GM18868 (cell line): ENCODE measurements around the gene METTL25B.
"Not testable (repeated sequence)": the region's sequence is repeated elsewhere in the genome, so short reads cannot be mapped to it uniquely, and the experiment has no call there.

Experiments used
- ATAC-seq: cut with Tn5 transposase; IDR thresholded peaks from one replicate; pipeline ENCODE4 v1.9.1; 2021; ENCODE audit warnings: mild to moderate bottlenecking, moderate library complexity; ENCODE audit not compliant: unreplicated experiment

METTL25B gene

DNA sequence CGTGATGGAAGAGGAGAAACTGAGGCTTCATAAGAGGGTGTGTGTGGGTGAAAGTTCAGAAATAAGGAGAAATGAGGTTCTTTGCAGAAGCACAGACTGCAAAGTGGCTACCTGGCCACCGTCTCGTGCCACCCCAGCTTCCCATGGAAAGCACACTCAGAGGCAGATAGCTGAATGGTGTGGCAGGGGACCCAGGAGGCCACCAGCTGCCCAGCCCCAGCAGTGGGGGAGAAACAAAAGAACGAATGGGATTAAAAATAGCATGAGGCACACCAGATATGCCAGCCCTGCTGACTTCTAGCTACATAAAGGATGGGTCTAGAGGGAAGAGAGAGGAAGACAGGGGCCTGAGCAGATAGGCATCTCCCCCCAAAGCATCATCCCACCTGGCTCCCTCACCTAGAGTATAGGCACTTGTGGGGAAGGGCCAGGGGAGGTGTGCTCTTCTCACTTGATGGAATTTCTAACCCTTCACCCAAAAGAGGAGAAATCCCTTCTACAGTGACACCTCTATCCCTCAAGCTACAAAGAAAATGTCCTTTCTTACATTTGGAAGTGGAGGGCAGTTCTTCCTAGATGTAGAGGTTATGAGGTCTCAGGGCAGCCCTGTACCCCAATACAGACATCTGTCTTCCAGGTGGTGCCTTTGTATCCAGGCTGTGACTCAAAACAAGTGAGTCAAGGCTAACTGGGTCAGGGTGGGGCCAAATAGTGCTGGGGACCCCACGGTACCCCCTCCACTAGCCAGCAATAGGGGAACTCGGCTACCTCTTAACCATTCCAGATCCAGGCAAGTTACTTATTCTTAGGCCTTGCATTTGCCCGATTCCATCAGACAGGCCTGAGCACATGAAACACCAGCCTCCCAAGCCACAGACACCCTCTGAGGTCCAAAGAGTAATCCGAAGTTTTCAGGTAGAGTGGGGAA is 19.7 kb downstream of the METTL25B start:
- ATAC-seq: no peak

DNA sequence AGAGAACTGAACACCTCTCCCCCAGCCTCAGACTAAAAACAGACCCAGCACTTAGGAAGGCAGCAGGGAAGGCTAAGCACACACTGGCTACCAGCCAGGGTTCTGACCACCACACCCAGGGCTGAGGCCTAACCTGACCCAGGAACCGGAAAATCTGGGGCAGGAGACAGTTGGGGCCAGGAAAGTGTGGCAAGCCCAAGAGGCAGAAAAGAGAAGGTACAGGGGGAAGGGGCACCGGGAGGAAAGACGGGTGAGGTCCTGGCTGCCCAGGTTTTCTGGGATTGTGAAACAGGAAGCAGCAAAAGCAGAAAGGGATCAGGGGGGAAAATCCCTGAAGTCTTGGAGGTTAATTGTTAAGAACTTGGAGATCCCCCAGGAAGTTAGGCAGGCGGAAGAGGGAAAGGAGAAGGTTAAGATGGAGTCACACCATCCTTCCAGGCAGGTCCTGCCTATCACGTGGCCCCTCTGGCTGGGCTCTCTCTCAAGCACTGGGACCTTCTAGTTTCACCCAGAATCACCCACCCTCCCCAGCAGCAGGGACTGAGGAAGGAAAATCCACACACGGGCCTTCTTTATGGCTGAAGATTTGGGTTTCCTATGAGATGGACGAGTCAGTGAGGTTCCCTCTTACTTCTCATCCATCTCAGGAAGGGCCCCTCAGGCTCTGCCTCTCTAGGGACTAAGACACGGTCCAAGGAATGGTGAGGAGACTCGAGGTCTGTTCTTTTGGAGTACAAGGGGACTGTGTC is 20.6 kb downstream of the METTL25B start:
- ATAC-seq: no peak

DNA sequence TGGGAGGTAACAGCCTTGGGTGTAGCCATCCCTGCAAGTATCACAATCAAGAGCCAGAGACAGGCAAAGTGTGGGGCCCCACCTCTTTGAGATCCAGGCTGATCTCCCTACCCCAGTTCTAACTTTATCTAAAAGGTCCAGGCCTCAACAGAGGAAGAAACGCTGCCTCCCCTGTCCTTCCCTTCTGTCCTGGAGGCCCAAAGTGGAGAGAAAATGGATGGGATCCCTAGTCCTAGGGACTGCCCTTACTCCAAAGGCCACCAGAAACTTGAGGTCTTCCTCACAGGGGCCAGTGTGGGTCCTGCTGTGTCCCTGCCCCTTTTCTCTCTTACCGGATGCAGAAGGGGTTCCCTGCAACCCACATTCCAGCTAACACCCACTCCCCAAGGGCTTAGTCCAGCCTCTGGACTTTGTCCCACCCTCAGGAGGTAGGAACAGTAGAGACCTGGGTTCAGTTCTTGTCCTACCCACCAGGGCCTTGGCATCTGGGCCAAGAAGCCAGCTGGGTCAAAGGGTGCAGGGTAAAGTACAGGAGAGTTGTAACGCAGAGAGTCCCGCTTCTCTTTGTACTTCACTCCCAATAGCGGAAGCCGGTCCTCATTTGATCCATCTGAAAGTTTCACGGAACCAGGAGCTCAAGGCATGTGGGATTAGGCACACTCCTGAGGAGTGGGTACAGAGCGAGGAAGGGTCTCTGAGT is 21.3 kb downstream of the METTL25B start:
- no peak for ATAC-seq

DNA sequence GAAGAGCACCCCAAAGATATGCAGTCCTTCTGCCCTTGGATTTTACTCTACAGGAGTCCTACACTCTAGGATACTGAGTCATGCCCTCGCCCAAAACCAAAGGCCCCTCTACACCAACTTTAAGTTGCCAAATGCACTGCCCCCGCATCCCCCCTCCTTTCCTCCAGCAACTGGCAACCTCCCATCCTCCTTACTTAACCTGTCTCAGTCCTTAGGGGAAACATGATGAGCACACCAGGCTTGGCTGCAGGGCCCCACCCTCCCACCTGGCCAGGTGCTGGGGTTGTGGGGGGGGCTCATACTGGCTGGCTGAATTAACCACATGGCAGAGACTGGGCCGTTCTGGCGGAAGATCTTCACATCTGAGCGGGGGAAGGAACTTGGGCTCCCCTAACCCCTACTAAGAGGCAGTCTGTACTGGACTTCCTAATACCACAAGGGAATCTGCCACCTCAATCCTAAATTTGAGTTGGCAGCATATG is 22.0 kb downstream of the METTL25B start:
- no peak for ATAC-seq

DNA sequence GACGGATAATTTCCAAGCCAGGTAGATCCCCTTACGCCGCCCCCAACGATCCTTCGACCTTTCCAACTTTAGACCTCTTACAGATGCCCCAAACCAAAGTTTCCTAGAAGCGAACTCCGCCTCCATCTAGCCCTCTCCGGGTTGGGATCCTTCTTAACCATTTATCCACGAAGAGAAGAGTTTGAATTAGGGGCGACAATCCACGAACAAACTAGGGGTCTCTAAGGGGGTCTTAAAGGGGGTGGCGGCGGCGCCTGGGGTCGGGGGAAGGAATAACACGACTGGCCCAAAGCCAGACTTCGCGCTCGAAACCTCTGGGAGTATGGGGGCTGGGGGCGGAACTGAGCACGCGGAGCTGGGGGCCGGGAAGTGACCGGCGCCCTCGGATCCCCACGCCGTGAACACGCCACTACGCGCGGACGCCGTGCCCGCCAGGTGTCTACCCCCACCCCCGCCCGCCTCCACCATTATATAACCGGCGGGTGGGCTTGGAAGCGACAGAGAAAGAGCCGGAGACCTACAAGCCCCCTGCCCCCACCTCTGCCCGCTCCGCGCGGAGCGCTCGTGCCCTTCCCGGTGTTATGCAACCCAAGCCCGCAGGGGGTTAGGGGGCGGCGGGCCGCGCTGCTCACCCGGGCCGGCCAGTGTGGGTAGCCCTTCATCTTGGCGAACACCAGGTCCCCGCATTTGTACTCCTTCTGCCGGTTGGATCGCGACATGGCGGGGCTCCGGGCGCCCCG is 22.6 kb downstream of the METTL25B start:
- ATAC-seq: peak; percentile 9

DNA sequence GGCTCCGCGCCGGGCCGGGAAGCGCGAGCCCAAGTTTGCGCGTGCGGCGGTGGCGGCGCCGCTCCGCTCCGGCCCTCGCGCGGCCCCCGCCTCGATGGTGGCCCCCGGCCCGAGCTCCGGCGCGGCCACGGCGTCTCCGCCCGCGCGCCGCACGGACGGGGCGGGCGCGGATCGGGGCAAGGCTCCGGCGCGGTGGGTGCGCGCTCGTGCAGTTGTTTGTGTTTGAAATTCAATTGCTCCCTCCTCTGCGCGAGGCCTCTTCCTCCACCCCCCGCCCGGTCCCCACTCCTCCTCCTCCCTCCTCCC is 23.1 kb downstream of the METTL25B start, which contains the start of gene HDGF:
HDGF (minus strand) TSS at position 225 of the 306 bp plus-strand sequence. CDS start 246 bp downstream, outside the sequence.
- no peak for ATAC-seq

DNA sequence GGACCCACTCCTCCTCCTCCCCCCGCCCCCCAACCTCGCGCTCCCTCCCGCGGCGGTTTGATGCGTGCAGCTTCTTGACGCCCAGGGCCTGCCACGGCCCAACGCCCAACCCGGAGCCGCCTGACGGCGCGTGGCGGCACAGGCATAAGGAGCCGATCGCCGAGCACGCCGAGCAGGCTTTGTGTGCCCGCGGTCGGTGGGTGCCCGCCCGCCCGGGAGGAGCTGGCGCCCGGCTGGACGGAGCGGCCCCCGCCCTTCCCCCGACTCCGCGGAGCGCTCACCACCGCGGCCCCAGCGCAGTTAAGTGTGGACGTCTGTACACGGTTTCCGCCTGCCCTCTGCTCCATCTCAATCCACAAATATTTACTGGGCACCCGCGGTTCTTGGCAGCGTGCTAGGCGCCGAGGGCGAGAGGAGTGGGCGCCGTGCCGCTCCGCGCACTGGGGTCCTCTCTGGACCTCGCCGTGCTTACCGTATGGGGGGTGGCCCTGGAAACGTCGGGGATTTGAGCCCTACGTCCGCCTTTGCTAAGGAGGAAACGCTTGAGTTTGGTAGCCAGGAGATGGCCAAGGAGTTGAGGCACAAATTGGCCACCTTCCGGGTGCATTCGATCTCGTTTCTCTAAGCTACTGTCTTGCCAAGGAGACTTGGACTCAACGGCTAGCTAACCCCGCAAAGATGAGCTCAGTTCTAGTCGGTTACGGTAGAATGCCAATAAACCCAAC is 23.6 kb downstream of the METTL25B start:
- peak; percentile 72 for ATAC-seq

DNA sequence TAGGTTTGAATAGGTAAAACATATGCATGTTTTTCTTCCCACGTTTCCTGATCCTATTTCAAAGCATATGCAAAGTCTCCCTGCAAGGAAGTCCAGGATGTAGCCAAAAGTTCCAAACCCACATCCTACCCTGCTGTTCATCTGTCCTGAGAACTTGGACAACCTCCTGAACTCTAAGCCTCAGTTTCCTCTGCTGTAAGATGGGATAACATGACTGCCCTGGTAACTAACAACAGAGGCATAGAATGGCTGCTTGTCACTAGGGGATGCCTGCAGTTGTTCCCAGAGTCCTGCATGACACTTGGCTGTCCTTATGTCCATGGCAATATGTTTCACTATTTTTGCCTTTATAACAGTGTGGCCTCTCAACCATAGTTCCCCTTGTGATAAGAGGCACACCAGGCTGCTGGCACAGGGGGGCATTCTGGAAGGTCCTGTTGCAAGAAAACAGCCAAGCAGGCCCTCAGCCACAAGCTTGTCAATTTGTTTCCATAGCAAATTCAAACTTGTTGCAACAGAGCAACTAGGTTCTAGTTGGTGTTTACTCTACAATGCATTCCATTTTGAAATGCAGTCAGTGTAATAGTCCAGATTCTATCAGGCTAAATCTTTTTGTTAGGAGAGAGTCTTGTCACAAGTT is 24.7 kb downstream of the METTL25B start:
- ATAC-seq: no peak

DNA sequence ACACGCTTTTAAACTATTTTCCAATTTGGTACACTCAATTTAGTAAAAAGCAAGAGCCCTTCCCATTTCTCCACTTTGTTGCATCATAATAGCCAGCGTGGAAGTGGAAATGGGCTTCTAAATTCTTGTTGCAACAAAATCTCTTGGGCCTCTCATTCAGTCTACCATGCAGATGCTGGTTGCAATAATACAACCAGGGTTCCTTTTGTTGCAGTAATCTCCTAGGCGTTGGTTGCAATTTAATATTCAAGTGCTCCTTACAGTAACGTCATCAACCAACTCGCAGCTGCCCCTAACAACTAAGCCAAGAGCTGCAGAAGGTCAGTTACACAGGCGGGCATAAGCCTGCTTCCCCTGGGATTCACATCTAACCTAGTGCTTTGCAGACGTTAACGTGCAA is 25.9 kb downstream of the METTL25B start:
- no peak for ATAC-seq

DNA sequence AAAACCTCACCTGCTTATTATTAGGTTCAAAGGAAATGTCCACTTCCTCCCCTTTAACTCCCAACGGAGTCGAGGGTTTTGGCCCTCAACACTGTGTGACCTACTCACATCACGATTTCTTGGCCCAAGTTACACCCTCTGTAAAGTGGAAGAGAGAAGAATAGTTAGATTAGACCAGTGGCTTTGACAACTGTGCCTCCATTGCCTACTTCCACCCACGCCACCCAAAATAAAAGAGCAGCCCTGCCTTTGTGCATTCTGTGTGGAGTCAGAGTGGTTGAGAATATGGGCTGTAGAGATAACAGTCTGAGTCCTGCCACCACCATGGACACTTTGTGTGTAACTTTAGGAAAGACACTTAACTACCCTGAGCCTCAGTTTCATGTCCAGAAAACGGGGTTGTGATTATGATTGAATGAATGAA is 27.3 kb downstream of the METTL25B start:
- ATAC-seq: no peak

DNA sequence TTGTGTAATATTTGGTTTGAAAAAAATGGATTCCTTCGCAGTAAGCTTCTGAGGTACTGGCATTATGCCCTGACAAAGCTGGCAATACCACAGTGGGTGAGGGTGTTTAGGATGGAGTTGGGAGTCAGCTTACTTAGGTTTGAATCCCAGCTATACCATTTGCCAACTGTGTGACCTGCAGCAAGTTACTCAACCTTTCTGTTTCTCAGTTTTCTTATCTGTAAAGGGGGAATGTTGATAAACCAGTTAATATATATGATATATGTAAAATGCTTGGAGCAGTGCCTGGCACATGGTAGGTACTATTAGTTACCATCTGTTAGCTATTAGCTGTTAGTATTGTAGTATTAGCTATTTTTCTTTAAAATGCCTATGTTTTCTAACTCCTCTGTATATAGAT is 28.1 kb downstream of the METTL25B start:
- ATAC-seq: no peak

DNA sequence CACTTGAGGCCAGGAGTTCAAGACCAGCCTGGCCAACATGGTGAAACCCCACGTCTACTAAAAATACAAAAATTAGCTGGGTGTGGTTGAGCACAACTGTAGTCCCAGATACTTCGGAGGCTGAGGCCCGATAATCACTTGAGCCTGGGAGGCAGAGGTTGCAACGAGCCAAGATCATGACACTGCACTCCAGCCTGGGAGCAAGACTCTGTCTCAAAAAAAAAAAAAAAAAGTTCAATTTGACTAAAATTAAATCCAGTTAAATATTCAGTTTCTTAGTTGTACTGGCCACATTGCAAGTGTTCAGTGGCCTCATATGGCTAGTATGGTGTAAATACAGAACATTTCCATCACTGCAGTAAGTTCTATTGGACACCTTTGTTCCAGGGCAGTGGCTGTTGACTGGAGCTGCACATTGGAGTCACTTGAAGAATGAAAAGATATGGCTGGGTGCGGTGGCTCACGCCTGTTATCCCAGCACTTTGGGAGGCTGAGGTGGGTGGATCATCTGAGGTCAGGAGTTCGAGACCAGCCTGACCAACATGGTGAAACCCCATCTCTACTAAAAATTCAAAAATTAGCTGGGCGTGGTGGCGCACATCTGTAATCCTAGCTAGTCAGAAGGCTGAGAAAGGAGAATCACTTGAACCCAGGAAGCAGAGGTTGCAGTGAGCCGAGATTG is 29.4 kb downstream of the METTL25B start:
- ATAC-seq: not testable (repeated sequence)

DNA sequence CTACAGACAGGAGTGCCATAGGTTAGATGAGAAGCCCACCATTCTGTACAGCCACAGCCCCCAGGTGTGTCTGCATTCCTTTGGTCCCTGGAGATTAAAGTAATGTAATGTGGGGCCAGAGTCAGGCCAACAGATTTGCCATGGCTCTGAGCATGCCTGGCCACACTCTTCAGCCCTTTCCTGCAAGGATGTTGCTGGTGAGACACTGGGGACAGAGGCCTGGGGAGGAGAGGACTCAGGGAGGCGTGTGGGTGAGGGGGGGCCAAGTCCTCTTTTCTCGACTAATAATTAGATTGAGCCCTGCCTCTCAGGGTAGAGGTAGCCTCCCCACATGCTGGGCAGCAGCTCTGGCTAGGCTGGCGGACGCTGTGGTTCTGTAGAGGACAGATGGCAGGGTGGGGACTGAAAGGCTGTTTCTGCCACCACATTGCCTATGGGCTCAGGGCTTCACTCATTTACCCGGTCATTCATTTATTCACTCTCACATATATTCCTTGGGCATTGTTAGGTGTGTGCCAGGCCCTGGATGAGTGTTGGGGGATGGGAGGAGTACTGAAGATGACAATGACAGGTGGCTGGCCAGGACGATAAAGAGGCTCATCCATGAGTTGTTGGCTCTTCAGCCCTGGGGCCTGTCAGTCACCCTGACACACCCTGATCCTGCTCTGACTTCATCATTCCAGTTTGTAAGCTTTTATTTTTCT is 32.0 kb downstream of the METTL25B start:
- ATAC-seq: no peak

DNA sequence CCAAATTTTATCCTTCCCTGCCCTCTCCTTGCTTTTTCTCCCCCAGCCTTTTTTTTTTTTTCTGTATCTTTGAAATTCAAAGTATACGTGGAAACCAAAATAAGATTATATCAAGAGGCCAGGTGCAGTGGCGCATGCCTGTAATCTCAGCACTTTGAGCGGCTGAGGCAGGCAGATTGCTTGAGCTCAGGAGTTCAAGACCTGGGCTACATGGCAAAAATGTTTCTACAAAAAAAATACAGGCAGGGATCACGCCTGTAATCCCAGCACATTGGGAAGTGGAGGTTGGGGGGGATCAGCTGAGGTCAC is 32.5 kb downstream of the METTL25B start:
- no peak for ATAC-seq

DNA sequence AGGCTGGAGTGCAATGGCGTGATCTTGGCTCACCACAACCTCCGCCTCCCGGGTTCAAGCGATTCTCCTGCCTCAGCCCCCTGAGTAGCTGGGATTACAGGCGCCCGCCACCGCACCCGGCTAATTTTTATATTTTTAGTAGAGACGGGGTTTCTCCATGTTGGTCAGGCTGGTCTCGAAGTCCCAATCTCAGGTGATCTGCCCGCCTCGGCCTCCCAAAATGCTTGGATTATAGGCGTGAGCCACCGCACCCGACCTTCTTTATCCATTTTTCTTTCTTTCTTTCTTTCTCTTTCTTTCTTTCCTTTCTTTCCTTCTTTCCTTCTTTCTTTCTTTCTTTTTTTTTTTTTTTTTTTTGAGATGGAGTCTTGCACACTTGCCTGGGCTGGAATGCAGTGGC is 36.9 kb downstream of the METTL25B start:
- not testable (repeated sequence) for ATAC-seq

DNA sequence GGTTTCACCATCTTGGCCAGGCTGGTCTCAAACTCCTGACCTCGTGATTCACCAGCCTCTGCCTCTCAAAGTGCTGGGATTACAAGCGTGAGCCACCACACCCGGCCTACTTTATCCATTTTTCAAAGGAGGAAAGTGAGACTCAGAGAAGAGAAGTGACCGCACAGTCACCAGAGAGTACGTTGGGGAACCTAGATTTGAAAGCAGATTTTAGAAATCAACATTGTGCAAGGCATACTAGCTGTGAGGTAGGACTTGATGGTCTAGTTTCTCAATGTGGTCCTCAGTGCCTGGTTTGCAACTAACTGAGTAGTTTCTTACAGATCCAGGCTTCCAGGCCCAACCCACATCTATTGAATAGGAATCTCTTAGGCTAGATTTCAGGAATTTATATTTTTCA is 37.4 kb downstream of the METTL25B start:
- ATAC-seq: no peak

DNA sequence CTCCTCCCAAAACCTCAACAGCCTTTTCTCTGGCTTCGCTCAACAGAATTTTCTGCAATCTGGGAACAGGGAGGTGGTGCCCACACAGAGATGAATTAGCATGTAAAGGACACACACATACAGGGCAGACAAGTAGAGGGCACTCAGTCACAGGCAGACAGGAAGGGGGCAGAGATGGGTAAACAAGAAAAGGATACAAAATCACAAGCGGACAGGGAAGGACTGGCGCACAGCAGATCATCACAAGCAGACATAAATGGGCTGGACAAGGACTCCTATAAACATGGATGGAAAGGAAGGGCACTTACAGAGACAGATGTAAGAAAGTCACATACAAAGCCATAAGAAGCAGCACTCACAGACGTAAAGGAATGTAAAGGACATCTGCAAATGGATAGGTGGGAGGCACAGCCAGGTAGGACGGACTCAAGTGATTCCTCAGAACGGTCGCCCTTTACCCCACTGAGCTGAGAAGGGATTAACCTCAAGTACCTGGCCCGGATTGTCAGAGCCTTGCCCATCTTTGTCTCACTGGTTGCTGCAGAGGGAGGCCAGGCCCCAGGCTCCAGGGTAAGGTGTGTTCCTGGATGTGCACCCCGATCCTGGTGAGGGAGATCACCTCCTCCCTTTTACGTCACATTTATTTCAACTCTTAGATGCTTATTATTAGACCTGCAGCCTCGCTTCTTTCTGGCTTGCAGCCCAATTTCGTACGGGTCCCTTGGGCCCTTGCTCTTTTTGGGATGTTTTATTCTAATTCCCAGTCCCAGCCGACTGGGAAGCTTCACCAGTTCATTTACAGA is 38.2 kb downstream of the METTL25B start:
- peak; percentile 18 for ATAC-seq
